Hepatocyte (in vitro differentiated cells): ENCODE results near the gene IDH3A. TPM values are rescaled to one million over a fixed set of nuclear protein-coding genes. Genes with fewer than 3 reads are reported as not detected.

Source experiments
- DNase-seq: peaks from one replicate; pipeline ENCODE4 v3.0.0-alpha.2; 2016; ENCODE audit warnings: low spot score
- H2AFZ ChIP-seq: fragments of 200-600 bp; sonication (generic); 2 replicates; pipeline ENCODE4 v1.6.0; 2016; ENCODE audit warnings: antibody characterized with exemption, mild to moderate bottlenecking
- H3K27ac ChIP-seq: fragments of 200-600 bp; sonication (generic); 2 replicates; pipeline ENCODE4 v1.5.1; 2016; ENCODE audit warnings: mild to moderate bottlenecking
- H3K27me3 ChIP-seq: fragments of 200-600 bp; sonication (generic); 2 replicates; pipeline ENCODE4 v1.6.1; 2016
- H3K36me3 ChIP-seq: fragments of 200-600 bp; sonication (generic); replicated peaks from 2 replicates; pipeline ENCODE4 v1.5.1; 2016; ENCODE audit warnings: low read depth; ENCODE audit not compliant: insufficient read depth
- H3K4me1 ChIP-seq: fragments of 200-600 bp; sonication (generic); 2 replicates; pipeline ENCODE4 v1.5.1; 2016; ENCODE audit warnings: mild to moderate bottlenecking, moderate library complexity; ENCODE audit not compliant: insufficient read depth
- H3K4me2 ChIP-seq: fragments of 200-600 bp; sonication (generic); 2 replicates; pipeline ENCODE4 v1.6.0; 2016
- H3K4me3 ChIP-seq: fragments of 200-600 bp; sonication (generic); 2 replicates; pipeline ENCODE4 v1.5.1; 2016; ENCODE audit warnings: mild to moderate bottlenecking
- H3K79me2 ChIP-seq: fragments of 200-600 bp; sonication (generic); 2 replicates; pipeline ENCODE4 v1.6.0; 2017; ENCODE audit warnings: mild to moderate bottlenecking
- H3K9me2 ChIP-seq: fragments of 200-600 bp; sonication (generic); replicated peaks from 2 replicates; pipeline ENCODE4 v1.6.0; 2017; ENCODE audit warnings: mild to moderate bottlenecking; ENCODE audit not compliant: insufficient read depth
- H3K9me3 ChIP-seq: fragments of 200-600 bp; sonication (generic); 2 replicates; pipeline ENCODE4 v1.5.1; 2016; ENCODE audit warnings: low read depth, mild to moderate bottlenecking
- H4K20me1 ChIP-seq: fragments of 200-600 bp; sonication (generic); 2 replicates; pipeline ENCODE4 v1.6.0; 2016; ENCODE audit warnings: mild to moderate bottlenecking; ENCODE audit not compliant: insufficient read depth, poor library complexity, severe bottlenecking
- CTCF ChIP-seq: fragments of 200-600 bp; sonication (generic); IDR thresholded peaks from 2 replicates; pipeline ENCODE4 v1.5.1; 2016; ENCODE audit warnings: antibody characterized with exemption, mild to moderate bottlenecking; ENCODE audit not compliant: poor library complexity
- EZH2 ChIP-seq: fragments of 200-600 bp; sonication (generic); IDR thresholded peaks from 2 replicates; pipeline ENCODE4 v1.6.1; 2016; ENCODE audit warnings: antibody characterized with exemption, mild to moderate bottlenecking, borderline replicate concordance
- EZH2phosphoT487 ChIP-seq: fragments of 200-600 bp; sonication (generic); IDR thresholded peaks from one replicate; pipeline ENCODE4 v1.6.1; 2018; ENCODE audit warnings: antibody characterized with exemption, mild to moderate bottlenecking, low read depth, moderate library complexity; ENCODE audit not compliant: unreplicated experiment, severe bottlenecking
- WGBS: methylation state at CpG from one replicate; pipeline ENCODE4 v1.1.6; 2016; ENCODE audit warnings: low lambda C conversion rate; ENCODE audit errors: missing lambda C conversion rate; 5-methylcytosine and 5-hydroxymethylcytosine counted together
- polyA plus RNA-seq: library from polyadenylated mRNA; unstranded; fragments of >200 nt; fragmentation: Nextera tagmentation; extraction: Ambion mirVana; gene quantifications from 2 replicates; pipeline ENCODE4 v1.2.1, GENCODE V29; 2016
- total RNA-seq: library from RNA; depleted of rRNA; stranded (reverse); fragments of >200 nt; gene quantifications from 2 replicates; pipeline ENCODE4 v1.2.3, GENCODE V29; 2014

Gene IDH3A
- total and polyA plus RNA-seq, 2 experiments from 2014 or later: 62.3 to 102 TPM

DNA sequence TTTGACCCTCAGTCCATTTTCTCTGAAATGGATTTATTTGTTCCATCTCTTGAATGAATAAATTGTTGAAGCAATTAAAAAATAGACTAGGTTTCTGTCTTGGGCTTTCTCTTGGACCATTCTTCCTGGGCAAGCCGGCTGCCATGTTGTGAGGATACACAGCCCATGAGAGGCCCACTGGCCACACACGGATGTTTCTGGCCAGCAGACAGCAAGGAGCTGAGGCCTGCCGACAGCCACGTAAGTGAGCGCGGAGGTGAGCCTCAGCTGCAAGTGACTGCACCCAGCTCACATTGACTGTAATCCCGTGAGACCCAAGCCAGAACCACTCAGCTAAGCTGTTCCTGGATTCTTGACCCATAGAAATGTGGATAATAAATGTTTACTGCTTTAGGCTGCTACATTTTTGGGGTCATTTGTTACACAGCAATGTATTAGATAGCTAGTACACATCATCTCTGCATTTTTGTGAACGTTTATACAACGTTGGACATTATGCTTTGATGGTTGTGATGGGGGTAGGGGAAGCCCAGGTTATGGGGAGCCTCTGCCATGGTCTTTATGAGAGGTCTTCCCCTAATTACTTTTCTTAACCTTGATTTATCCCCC lies 22.8 kb downstream of the IDH3A start:
- Histone ChIP-seq H3K79me2 (no peaks in the 10 kb centered on the region), H3K4me2 (no peak overlapping the region), H3K36me3 (no peaks in the 10 kb centered on the region), H2AFZ (no peak overlapping the region), H3K9me3 (no peaks in the 10 kb centered on the region), H3K27me3 (no peaks in the 10 kb centered on the region), H3K4me1 (no peaks in the 10 kb centered on the region), H3K9me2 (no peaks in the 10 kb centered on the region), H3K27ac (no peak overlapping the region), H3K4me3 (no peak overlapping the region), H4K20me1 (no peaks in the 10 kb centered on the region)
- WGBS: 97% methylated on average over 9 of the region's 9 CpGs
- DNase-seq: no peak
- no peak for TF ChIP-seq EZH2phosphoT487
- TF ChIP-seq CTCF: no peak
- TF ChIP-seq EZH2: no peak

- TF ChIP-seq EZH2: no peak
- TF ChIP-seq EZH2phosphoT487: no peak
- TF ChIP-seq CTCF: no peak
- WGBS: 91% methylated on average over 9 of the region's 9 CpGs
- Histone ChIP-seq H3K4me2 (no peak overlapping the region), H3K9me3 (no peaks in the 10 kb centered on the region), H3K36me3 (no peaks in the 10 kb centered on the region), H3K4me1 (no peaks in the 10 kb centered on the region), H2AFZ (no peak overlapping the region), H3K79me2 (no peaks in the 10 kb centered on the region), H4K20me1 (no peaks in the 10 kb centered on the region), H3K4me3 (no peak overlapping the region), H3K27me3 (no peaks in the 10 kb centered on the region), H3K27ac (no peak overlapping the region), H3K9me2 (no peaks in the 10 kb centered on the region)
- no peak for DNase-seq
Observed at GRCh38 chr15:78174401-78174800, 25.2 kb downstream of the IDH3A start.

- no peak overlapping the region for H3K4me3 ChIP-seq
- TF ChIP-seq CTCF (no peak), EZH2phosphoT487 (no peak), EZH2 (no peak)
- no peaks in the 10 kb centered on the region for H4K20me1 ChIP-seq
- H3K9me2 ChIP-seq: no peaks in the 10 kb centered on the region
- H3K4me2 ChIP-seq: no peak overlapping the region
- no peaks in the 10 kb centered on the region for H3K79me2 ChIP-seq
- no peaks in the 10 kb centered on the region for H3K9me3 ChIP-seq
- WGBS: 59% methylated on average over 2 of the region's 2 CpGs
- no peaks in the 10 kb centered on the region for H3K27me3 ChIP-seq
- H3K36me3 ChIP-seq: no peaks in the 10 kb centered on the region
- no peak overlapping the region for H3K27ac ChIP-seq
- DNase-seq: no peak
- no peak overlapping the region for H2AFZ ChIP-seq
- no peaks in the 10 kb centered on the region for H3K4me1 ChIP-seq
Observed at GRCh38 chr15:78175330-78175729, 26.2 kb downstream of the IDH3A start.

GRCh38 chr15:78177447-78177873 lies 28.3 kb downstream of the IDH3A start:
- peak; percentile 44 for DNase-seq
- WGBS: 36% methylated on average over 12 of the region's 12 CpGs

More at GRCh38 chr15:78177447-78177873, 28.3 kb downstream of the IDH3A start:
- no peaks in the 10 kb centered on the region for H3K79me2 ChIP-seq
- H3K4me3 ChIP-seq: no peak overlapping the region
- no peaks in the 10 kb centered on the region for H3K4me1 ChIP-seq
- H3K36me3 ChIP-seq: no peaks in the 10 kb centered on the region
- no peak overlapping the region for H3K27ac ChIP-seq
- no peaks in the 10 kb centered on the region for H3K9me2 ChIP-seq
- H2AFZ ChIP-seq: no peak overlapping the region
- H4K20me1 ChIP-seq: no peaks in the 10 kb centered on the region
- no peaks in the 10 kb centered on the region for H3K9me3 ChIP-seq
- no peaks in the 10 kb centered on the region for H3K27me3 ChIP-seq
- H3K4me2 ChIP-seq: no peak overlapping the region
- TF ChIP-seq EZH2 (no peak), CTCF (peak; percentile 68)
